GM21723 (cell line): ENCODE results near the gene IFNG-AS1.
A peak's percentile ranks its signal among the peaks of the same experiment; 100 is the strongest.

Experiments
- ATAC-seq: cut with Tn5 transposase; IDR thresholded peaks from one replicate; pipeline ENCODE4 v1.9.1; 2021; ENCODE audit warnings: mild to moderate bottlenecking, moderate library complexity; ENCODE audit not compliant: unreplicated experiment

The IFNG-AS1 gene

DNA sequence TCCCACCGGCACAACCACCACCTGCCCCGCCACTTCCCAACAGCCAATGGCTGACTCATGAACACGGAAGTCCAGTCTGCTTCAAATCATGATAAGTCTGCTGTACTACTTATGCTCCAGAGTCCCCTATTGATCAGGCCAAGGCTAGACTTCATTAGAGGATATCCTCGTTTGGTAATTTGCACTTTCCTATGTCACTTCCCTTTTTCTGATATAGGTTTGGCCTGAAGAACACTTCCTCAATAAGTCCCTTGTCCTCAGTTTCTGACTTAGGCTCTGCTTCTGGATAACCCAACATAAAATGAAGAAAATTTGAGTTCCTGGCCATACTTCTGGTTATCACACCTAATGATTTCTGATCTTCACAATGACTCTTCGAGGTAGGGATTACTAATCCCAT is 45.3 kb downstream of the IFNG-AS1 start:
- ATAC-seq, result no peak

DNA sequence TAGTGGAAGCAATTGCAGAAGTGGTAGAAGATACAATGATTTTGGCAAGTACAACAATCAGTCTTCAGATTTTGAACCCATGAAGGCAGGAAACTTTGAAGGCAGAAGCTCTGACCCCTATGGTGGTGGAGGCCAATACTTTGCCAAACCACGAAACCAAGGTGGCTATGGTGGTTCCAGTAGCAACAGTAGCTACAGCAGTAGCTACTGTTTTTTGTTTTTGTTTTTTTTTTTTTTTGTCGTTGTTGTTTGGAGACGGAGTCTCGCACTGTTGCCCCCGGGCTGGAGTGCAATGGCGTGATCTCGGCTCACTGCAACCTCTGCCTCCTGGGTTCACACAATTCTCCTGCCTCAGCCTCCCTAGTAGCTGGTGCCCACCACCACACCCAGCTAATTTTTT is 47.4 kb downstream of the IFNG-AS1 start:
- no peak for ATAC-seq

DNA sequence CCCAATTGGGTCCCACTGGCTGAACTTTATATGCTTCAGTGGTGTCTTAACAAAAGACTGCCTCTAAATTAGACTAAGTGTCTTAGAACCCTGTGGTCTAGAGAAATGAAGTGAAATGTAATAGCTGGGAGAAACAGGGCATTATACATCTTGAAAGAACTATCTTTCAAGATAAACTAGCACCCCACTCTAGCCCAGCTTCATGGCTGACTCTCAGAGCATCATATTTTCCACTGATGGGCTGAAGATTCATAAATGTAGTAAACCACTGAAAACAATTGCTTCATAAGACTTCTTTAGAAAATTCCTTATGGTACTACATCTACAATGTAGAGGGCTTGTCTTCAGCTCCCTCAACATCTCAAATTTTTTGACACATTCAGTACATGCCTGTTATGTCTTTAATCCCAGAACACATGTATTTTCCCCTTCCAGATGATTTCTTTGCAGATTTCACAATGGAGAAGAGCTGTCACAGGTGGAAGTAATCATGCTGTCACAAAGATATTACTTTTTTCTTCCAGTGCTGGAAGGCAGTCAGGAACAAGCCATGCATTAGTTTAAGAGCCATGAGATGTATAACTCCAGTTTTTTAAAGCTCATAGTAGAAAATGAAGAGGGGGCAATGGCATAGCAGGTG is 48.5 kb downstream of the IFNG-AS1 start:
- ATAC-seq, result no peak

DNA sequence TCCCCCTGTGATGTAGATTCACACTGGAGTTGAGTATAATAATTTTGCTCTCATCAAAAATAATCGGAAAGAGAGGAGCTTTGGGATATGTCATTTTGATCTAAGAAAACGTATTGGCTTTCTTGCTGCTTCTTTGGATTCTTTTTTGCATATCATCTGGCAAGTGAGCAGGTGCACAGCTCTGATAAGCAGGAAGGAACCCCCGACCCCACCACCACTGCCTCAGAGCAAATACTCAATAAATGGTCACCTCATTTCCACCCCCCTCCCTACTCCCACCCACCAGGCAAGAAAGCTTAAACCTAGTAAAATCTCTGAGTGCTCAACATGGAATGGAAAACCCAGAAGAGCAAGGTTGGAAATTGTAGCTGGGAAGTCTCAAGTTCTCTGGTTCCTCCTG is 49.4 kb downstream of the IFNG-AS1 start:
- ATAC-seq, result no peak

DNA sequence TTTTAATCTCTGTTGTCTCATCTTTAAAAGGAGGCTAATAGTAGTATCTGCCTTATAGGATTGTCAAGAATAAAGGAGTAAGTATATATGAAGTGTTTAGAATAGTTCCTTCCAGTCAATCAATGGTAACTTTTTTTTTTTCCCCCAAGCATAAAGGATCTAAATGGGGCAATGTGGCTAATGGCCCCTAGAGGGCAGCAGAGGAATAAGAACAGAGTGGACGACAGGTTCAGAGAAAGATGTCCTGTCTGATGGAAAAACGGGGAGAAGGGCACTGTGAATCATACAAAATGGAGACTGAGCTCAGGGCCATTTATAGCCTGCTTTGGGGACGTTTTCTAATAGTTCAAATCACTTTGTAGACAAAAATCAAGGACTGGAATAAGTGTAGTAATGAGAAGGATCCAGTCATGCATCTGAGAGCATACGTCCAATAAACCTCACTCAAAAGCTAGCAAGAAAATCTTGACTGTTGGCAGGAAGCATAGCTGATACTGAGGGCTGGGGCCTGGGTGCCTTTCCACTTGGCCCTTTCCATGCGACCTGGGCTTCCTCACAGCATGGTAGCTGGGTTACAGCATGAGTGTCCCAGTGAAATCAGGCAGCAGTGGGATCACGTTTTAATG is 51.3 kb downstream of the IFNG-AS1 start:
- peak; percentile 67 for ATAC-seq

DNA sequence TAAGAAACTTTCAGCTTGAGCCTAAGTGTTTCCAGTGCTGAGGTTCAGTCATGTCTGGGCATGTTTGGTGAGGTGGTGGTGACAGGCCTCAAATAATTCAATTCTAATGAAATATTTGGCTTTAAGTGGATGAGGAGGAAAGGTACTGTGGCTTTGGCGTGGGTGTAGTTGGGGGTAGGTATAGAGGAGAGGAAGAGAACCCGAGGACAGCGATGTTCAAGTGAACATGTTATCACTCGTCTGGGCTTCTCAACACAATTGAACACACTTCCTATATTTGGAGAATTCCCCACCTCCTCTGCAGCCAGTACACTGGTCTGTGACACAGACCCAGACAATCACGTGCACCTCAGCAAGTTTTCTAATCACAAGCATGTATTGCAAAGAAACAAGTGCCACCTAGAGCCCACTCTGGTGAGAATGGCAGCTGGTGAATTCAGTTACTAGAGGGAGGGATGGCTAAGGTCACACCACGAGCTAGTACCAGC is 53.0 kb downstream of the IFNG-AS1 start:
- ATAC-seq, result peak; percentile 71

DNA sequence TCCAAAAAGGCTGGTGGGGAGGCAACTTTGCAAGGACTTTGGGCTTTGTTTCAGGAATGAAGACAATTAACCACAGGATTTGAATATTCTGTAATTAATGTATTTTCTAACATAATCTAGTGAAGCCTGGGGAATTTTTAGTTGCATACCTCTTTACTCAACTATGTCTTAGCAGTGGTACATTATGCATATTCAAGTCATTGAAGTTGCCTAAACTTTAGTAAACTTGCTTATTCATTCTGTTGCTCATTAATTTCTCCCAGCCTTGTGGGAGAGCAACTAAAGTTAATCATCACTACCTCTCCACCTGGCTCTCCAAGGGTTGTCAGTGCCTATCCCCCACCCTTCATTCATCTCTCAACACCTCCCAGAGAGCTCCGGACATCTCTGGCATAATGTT is 54.2 kb downstream of the IFNG-AS1 start:
- no peak for ATAC-seq

DNA sequence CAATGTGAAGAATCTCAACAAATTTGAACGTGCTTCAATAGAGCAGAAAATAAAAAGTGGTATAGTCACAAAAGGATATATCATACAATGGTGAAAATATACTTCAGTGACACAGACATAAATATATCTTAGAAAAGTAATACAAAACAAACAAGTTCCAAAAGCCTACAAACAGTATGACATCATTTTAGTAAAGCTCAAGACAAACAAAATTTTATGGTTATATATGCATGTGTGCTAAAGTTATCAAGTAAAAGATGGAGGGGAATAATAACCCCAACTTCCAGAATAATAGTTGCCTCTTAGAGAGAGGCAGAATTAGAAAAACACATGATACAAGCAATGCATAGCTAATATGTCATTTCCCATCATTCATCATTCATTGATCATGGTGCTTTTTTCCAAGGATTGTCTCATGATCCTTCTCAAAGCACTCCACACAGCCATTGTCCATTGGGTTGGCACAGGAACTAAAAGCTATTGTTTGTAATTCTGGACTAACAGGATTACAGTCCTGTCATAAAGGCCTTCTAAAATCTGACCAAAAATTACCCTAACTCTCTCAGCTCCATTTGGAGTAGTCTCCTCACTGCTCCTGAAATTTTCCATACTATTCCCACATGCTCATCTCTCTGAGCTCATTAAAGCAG is 59.5 kb downstream of the IFNG-AS1 start:
- no peak for ATAC-seq

DNA sequence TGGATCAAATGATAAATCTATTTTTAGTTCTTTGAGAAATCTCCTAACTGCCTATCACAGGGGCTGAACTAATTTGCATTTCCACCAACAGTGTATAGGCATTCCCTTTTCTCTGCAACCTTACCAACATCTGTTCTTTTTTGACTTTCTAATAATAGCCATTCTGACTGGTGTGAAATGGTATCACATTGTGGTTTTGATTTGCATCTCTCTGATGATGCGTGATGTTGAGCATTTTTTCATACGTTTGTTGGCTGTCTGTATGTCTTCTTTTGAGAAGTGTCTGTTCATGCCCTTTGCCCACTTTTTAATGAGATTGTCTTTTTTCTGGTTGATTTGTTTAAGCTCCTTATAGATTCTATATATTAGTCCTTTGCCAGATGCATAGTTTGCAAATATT is 67.1 kb downstream of the IFNG-AS1 start:
- ATAC-seq, result no peak

DNA sequence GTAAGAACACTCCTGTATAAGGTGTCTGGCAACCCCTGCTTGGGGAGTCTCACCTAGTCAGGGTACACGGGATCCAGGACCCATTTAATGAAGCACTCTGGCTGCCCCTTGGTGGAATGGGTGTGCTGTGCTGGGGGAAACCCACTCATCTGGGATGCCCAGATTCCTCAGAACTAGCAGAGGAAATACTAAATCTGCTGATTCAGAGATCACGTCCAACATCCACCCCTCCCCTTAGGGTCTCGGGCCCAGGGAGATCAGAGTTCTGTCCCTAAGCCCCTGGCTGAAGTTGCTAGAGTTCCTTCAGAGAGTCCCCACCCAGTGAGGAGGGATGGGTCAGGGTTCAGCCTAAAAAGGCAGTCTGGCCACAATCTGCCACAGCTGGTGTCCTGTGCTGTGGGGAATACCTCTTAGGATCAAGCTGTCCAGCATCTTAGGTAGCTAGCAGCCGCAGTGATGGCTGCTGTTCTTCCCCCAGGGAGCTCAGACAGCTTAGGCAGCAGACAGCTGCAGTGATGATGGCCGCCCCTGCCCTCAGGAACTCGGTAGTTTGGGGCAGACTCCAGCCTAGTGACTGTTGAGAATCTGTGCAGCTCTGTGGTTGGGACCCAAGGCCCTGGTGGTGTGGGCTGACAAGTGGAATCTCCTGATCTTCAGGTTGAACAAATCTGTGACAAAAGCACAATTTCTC is 74.8 kb downstream of the IFNG-AS1 start:
- ATAC-seq, result no peak

DNA sequence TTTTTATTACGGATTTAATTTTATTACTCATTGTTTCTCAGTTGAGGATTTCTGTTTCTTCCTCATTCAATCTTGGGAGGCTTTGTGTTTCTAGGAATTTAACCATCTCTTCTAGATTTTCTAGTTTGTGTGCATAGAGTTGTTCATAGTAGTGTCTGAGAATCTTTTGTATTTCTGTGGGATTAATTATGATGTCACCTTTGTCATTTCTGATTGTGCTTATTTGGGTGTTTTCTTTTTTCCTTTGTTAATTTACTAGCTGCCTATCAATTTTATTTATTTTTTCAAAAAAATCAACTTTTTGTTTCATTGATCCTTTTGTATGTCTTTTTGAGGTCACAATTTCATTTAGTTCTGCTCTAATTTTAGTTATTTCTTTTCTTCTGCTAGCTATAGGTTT is 75.9 kb downstream of the IFNG-AS1 start:
- ATAC-seq, result no peak

DNA sequence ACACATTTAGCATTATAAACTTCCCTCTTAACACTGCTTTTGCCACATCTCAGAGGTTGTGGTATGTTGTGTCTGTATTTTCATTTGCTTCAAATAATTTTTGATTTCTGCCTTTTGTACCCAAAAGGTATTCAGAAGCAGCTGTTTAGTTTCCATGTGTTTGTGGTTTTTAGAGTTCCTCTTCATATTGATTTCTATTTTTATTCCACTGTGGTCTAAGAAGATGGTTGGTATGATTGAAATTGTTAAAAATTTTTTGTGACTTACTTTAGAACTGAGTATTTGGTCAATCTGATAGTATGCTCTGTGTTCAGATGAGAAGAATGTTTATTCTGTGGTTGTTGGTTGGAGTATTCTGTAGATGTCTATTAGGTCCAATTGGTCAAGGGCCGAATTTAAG is 76.4 kb downstream of the IFNG-AS1 start:
- ATAC-seq, result no peak

DNA sequence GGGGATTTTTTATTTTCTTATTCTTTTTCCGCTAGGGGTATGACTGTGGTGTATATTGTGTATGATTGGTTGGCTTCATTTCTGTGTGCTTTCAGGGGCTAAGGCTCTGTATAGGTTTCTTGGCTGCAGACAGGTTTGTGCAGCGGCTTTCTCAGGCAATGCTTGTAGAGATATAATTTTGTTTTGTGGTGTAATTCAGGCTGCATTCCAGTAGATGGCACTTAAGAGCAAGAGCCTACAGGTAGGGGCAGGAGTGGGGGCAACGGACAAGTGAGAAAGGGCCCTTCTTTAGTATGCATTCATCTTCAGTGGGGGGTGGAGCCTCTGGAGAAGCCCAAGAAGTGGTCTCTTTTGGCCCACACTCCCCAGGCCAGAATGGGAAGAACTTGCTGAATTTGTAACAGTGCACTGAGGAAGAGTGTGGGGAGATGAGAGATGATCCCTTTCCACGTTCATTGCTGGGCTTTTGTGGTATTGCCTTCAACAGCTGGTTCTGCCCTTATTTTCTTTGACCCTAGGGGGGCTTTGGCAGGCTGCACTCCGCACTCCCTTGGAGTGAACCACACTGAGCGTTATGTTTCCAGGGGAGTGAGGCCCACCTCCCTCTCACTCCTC is 78.6 kb downstream of the IFNG-AS1 start:
- no peak for ATAC-seq

DNA sequence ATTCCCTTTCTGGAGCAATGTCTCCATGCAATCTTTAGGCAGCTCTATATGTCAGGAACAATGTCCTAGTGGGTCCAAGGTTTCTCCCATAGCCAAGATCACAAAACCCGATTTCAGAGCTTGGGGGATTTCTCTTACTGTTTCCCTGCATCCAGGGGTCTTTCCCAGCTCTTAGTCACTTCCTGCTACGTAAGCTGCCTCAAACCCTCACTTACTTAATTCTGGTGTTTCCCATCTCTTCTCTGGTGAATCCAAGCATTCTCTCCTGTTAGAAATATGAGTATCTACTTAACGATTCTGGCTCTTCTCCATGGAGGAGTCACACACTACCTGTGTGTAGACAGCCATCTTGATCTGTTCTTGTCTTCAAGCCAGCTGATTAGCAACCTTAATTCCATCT is 80.0 kb downstream of the IFNG-AS1 start:
- no peak for ATAC-seq
